Activated naive CD4-positive, alpha-beta T cell treated with anti-CD3 and anti-CD28 coated beads, Interleukin-2, amount 10 ng/mL, durations not matched to agents 7 days and 5 days (primary cell): Measurements from ENCODE around the gene SLC47A1.
A peak's percentile ranks its signal among the peaks of the same experiment; 100 is the strongest.

ENCODE experiments used
- CTCF ChIA-PET: fragments of 350-600 bp; sonication (Branson Sonifier 250); formaldehyde crosslinking; loops from one replicate; lab custom pipeline; 2021; ENCODE audit warnings: antibody characterized with exemption; lab: Charles Lee
- DNase-seq: peaks from one replicate; pipeline ENCODE4 v3.0.0-alpha.2; 2020
- H3K27ac Mint-ChIP-seq: one replicate; pipeline ENCODE4 v1.8.0; 2021; ENCODE audit warnings: mild to moderate bottlenecking, moderate library complexity, mixed read lengths
- H3K27me3 Mint-ChIP-seq: one replicate; pipeline ENCODE4 v1.8.0; 2021; ENCODE audit warnings: mild to moderate bottlenecking, mixed read lengths
- H3K36me3 Mint-ChIP-seq: one replicate; pipeline ENCODE4 v1.8.0; 2021; ENCODE audit warnings: mixed read lengths
- H3K4me1 Mint-ChIP-seq: one replicate; pipeline ENCODE4 v1.8.0; 2021; ENCODE audit warnings: mixed read lengths
- H3K4me3 Mint-ChIP-seq: one replicate; pipeline ENCODE4 v1.8.0; 2021; ENCODE audit warnings: mild to moderate bottlenecking, moderate library complexity, mixed read lengths
- H3K9me3 Mint-ChIP-seq: one replicate; pipeline ENCODE4 v1.8.0; 2021; ENCODE audit warnings: mixed read lengths

The SLC47A1 gene

DNA sequence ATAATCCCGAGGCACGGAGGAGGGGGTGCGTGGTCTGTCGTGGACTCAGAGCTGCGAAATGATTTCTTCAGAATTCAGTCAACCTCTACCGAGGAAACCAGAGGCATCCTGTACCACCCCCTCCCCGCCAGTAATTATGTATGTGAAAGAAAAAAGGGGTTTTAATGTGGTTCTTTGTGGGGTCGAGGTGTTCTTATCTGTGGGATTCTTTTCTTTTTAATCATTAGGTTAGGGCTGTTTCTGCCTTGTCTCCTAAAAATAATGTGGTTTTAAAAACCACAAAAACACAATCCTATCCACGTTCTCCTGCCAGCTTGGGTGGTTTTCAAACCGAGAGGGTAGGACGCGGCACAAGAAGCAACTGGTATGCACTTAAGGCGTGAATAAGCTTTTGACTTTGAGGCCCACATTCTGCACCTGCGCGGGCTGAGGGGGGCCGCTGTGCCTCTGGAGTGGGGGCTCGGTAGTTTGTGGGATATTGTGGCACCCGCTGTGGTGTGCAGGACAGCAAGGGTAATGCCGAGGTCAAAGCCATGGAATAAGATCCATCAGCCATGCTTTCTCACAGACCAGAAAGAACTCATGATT, 1.0 kb downstream of the SLC47A1 start:
- Mint-ChIP-seq H3K36me3 (no peaks in the 10 kb centered on the region), H3K9me3 (no peaks in the 10 kb centered on the region), H3K4me3 (peak overlapping the region; percentile 41), H3K27me3 (peaks cover 92% of the 10 kb centered on the region), H3K27ac (peak overlapping the region; percentile 19), H3K4me1 (peaks cover 15% of the 10 kb centered on the region)
- CTCF ChIA-PET = interaction anchor here (1.8 kb wide), 1 partner anchor 22 kb away, joined by 7 read pairs; no protein-coding TSS in a partner anchor
- DNase-seq = peak; percentile 23

GRCh38 chr17:19537111-19537510, 3.5 kb downstream of the SLC47A1 start:
- no peaks in the 10 kb centered on the region for H3K9me3 Mint-ChIP-seq
- H3K36me3 Mint-ChIP-seq = no peaks in the 10 kb centered on the region
- no peak overlapping the region for H3K4me3 Mint-ChIP-seq
- CTCF ChIA-PET = no interaction called here
- no peak for DNase-seq
- H3K27me3 Mint-ChIP-seq = peaks cover 92% of the 10 kb centered on the region
- H3K4me1 Mint-ChIP-seq = peaks cover 15% of the 10 kb centered on the region
- no peak overlapping the region for H3K27ac Mint-ChIP-seq

DNA sequence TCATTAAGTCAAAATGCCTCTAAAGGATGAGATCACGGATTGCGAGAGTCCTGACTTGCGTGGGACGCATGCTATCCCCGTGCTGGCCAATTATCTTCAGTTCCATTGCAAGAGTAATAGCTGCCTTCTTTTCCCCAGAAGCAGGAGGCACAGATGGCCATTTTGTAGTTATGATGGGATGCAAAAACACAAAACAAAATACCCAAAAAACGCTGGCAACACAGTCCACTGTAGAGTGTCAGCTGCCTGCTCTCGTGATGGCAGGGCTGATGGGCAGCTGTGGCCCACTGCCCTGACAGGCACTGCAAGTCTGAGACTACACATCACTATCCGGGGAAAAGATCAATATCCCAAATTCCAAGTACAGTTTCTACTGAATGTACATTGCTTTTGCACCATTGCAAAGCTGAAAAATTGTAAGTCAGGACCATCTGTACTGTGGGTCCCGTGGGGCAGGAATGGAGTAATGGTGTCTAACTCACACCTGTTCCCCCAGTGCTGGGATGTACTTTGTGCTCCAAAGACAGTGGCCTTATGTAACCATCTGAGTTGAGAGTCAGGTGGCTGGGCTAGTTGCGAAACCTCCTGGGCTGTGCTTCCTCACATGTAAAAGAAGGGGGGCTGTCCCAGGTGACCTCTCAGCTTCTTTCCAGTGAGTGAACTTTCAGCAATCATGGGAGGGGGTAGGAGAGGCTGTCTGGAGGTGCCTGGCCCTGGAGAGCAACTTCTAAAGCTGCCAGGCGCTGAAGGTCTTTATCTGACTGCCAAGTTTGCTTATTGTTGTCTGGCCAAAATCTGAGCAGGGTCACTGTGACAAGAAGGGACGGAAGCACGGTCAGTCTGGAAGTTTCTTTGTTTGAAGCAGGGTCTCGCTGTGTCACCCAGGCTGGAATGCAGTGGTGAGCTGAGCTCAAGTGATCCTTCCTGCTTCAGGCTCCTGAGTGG, 4.7 kb downstream of the SLC47A1 start:
- no peak for DNase-seq
- H3K27me3 Mint-ChIP-seq = peaks cover 82% of the 10 kb centered on the region
- H3K27ac Mint-ChIP-seq = no peak overlapping the region
- CTCF ChIA-PET = no interaction called here
- H3K9me3 Mint-ChIP-seq = no peaks in the 10 kb centered on the region
- peaks cover 7% of the 10 kb centered on the region for H3K4me1 Mint-ChIP-seq
- no peak overlapping the region for H3K4me3 Mint-ChIP-seq
- no peaks in the 10 kb centered on the region for H3K36me3 Mint-ChIP-seq

GRCh38 chr17:19539040-19539399, 5.4 kb downstream of the SLC47A1 start:
- no peak overlapping the region for H3K4me3 Mint-ChIP-seq
- peaks cover 7% of the 10 kb centered on the region for H3K4me1 Mint-ChIP-seq
- CTCF ChIA-PET = no interaction called here
- H3K27ac Mint-ChIP-seq = no peak overlapping the region
- peaks cover 76% of the 10 kb centered on the region for H3K27me3 Mint-ChIP-seq
- no peaks in the 10 kb centered on the region for H3K9me3 Mint-ChIP-seq
- no peak for DNase-seq
- H3K36me3 Mint-ChIP-seq = no peaks in the 10 kb centered on the region

DNA sequence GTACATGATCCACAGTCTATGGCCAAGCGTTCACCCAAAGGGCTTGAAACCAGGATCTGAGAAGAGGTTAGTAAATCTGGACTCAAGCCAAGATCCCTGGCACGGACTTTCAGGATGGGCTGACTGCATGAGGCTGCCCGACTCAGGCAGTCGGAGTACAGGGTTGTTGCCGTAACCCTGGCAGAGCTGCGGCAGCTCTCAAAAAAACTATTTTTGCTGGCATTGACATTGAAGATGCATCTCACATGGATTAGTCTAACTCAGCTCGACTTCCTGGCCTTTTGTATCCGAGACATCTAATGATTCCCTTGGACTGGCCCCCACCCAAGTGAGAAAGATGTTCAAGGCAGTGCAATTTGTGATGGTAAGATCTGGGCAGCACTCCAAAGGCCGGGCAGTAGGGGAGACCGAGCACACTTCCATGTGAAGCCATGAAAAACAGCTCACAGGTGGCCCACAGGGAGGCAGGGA, 6.2 kb downstream of the SLC47A1 start:
- Mint-ChIP-seq H3K36me3 (no peaks in the 10 kb centered on the region), H3K27me3 (peaks cover 73% of the 10 kb centered on the region), H3K4me3 (no peak overlapping the region), H3K27ac (no peak overlapping the region), H3K4me1 (peaks cover under 1% of the 10 kb centered on the region), H3K9me3 (no peaks in the 10 kb centered on the region)
- no peak for DNase-seq
- CTCF ChIA-PET = no interaction called here

DNA sequence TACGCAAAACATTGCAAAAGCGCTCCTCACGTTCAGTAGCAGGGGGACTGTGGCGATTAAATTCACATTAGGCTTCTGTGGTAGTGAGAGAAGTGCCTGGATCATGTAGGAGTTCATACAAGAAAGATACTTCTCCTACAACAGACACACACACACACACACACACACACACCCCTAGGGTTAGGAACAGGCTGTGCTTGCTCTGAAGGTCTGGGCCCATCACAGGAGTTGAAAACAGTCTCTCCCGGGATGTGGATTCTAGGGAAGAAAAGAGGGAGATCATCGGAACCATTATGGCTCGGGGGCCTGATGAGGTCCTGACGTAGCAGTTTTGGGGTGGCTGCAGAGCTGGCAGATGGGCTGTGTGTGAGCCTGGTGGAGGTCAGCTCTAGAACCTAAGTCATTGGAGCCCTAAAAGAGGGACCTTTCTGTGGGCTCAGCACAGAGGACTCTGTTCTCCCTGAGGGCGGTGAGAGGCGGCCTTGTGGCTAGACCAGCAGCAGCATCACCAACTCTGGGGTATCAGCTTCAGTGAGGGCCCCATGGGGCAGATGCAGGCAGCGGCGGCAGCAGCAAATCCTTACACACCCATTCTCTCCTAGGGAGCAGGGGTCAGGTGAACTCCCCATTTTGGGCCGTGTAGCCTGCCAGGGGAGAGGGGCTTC, 7.2 kb downstream of the SLC47A1 start:
- CTCF ChIA-PET = no interaction called here
- Mint-ChIP-seq H3K27me3 (peaks cover 69% of the 10 kb centered on the region), H3K27ac (no peak overlapping the region)

DNA sequence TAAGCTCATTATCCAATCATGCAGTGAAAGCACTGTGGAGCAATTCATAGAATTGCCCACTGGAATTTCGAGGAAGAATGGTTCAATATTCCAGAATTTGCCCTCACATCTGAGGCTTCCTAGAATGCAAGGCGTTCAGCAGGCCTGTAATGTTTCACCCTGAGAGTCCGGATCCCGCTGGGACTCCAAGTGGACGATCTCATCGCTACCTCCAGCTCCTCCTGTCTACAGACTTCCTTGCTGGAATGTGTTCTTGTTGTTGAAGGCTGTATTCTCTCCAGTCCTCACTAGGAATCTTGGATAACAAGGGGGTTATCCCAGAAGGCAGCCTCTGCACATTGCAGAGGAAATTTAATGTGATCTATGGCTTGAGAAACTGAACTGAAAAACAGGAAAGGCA, 7.8 kb downstream of the SLC47A1 start:
- H3K27me3 Mint-ChIP-seq = peaks cover 63% of the 10 kb centered on the region
- no peak for DNase-seq
- CTCF ChIA-PET = no interaction called here
- no peaks in the 10 kb centered on the region for H3K4me1 Mint-ChIP-seq
- H3K4me3 Mint-ChIP-seq = no peak overlapping the region
- no peaks in the 10 kb centered on the region for H3K36me3 Mint-ChIP-seq
- no peak overlapping the region for H3K27ac Mint-ChIP-seq
- H3K9me3 Mint-ChIP-seq = no peaks in the 10 kb centered on the region

More for the DNA sequence above, 7.2 kb downstream of the SLC47A1 start:
- no peaks in the 10 kb centered on the region for H3K4me1 Mint-ChIP-seq
- H3K4me3 Mint-ChIP-seq = no peak overlapping the region
- no peaks in the 10 kb centered on the region for H3K36me3 Mint-ChIP-seq
- DNase-seq = no peak
- no peaks in the 10 kb centered on the region for H3K9me3 Mint-ChIP-seq

DNA sequence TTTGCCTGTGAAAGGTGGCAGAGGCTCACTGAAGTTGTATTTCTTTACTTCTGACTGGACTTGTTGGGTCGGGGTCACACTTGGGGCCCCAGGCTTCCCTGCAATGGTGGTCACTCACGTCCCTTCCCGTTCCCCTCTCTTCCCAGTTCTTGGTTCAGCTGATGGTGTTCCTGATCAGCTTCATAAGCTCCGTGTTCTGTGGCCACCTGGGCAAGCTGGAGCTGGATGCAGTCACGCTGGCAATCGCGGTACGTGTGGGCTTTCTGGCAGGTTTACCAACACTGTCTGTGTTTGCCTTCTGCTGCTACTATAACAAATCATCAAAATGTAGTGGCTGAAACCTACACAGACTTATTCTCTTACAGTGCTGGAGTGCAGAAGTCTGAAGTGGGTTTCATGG, 8.6 kb downstream of the SLC47A1 start:
- H3K9me3 Mint-ChIP-seq = no peaks in the 10 kb centered on the region
- no peaks in the 10 kb centered on the region for H3K4me1 Mint-ChIP-seq
- H3K27me3 Mint-ChIP-seq = peaks cover 61% of the 10 kb centered on the region
- H3K4me3 Mint-ChIP-seq = no peak overlapping the region
- no peak overlapping the region for H3K27ac Mint-ChIP-seq
- CTCF ChIA-PET = no interaction called here
- no peak for DNase-seq
- H3K36me3 Mint-ChIP-seq = no peaks in the 10 kb centered on the region

- Mint-ChIP-seq H3K36me3 (no peaks in the 10 kb centered on the region), H3K4me1 (no peaks in the 10 kb centered on the region), H3K4me3 (no peak overlapping the region), H3K27ac (no peak overlapping the region), H3K9me3 (no peaks in the 10 kb centered on the region), H3K27me3 (peaks cover 46% of the 10 kb centered on the region)
- CTCF ChIA-PET = no interaction called here
- no peak for DNase-seq
Observed at GRCh38 chr17:19544366-19544765, 10.7 kb downstream of the SLC47A1 start.

DNA sequence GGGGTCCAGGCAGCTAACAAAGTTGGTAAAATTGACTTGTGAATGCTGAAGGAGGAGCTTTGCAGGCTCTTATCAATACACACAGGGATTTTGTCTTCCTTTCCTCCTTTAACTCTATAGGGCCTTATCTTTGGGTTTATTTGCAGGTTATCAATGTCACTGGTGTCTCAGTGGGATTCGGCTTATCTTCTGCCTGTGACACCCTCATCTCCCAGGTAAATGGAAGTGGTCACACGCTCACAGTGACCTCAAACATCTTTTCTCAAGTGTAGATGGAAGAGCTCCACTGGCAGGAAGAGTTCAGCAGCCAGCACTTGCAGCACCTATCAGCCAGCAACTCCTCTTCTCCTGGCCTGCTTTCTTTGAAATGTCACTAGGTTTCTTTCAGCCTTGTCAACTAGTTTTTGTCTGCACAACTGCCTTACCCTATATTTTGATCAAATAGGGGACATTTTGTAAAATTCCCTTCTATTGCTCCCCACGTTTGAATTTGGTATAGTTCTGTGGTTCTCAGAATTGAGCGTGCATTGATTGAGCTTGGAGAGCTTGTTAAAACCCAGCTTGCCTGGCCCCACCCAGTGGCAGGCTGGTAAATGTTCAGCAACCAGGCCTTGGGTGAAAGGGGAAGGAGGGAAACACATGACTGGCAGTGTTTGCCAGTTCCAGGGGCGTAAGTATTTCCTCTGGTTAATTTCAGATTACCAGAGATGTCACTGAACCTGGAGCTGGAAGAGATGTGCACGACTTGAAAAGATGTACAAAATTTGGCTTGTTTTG, 12.8 kb downstream of the SLC47A1 start:
- peak; percentile 25 for DNase-seq
- CTCF ChIA-PET = interaction anchor here (1.1 kb wide), 1 partner anchor 96 kb away, joined by 3 read pairs; no protein-coding TSS in a partner anchor
- Mint-ChIP-seq H3K36me3 (no peaks in the 10 kb centered on the region), H3K4me3 (no peak overlapping the region), H3K27ac (no peak overlapping the region), H3K27me3 (peaks cover 34% of the 10 kb centered on the region), H3K4me1 (no peaks in the 10 kb centered on the region), H3K9me3 (no peaks in the 10 kb centered on the region)

DNA sequence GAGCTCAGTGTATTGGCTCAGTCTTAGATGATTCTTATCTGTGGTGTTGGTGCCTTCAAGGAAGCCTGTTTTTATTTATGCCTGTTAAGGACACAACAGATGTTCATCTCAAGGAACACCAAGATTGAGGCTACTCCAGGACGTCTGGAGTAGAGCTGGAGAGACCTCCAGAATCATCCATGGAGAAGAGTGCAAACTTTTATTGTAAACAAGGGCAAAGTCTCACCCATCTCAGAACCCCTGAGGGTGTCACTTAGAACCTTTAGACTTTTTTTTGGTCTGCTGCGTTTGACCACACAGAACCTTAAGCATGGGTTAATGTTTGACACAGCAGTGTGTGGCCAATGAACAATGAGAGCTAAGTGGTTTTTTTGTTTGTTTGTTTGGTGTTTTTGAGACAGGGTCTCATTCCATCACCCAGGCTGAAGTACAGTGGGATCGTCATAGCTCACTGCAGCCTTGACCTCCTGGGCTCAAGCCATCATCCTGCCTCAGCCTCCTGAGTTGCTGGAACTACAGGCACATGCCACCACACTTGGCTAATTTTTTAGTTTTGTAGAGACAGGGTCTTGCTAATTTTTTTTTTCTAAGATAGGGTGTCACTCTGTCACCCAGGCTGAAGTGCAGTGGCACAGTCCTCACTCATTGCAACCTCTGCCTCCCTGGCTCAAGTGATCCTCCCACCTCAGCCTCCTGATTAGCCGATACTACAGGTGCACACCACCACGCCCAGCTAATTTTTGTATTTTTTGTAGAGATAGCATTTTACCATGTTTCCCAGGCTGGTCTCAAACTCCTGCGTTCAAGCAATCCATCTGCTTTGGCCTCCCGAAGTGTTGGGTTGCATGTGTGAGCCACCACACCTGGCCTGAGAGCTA, 16.3 kb downstream of the SLC47A1 start:
- H3K4me1 Mint-ChIP-seq = no peaks in the 10 kb centered on the region
- H3K9me3 Mint-ChIP-seq = no peaks in the 10 kb centered on the region
- no peaks in the 10 kb centered on the region for H3K36me3 Mint-ChIP-seq
- CTCF ChIA-PET = interaction anchor here (1.4 kb wide), 1 partner anchor 18 kb away, joined by 3 read pairs; no protein-coding TSS in a partner anchor
- peaks cover 34% of the 10 kb centered on the region for H3K27me3 Mint-ChIP-seq
- no peak for DNase-seq
- H3K27ac Mint-ChIP-seq = no peak overlapping the region
- no peak overlapping the region for H3K4me3 Mint-ChIP-seq

DNA sequence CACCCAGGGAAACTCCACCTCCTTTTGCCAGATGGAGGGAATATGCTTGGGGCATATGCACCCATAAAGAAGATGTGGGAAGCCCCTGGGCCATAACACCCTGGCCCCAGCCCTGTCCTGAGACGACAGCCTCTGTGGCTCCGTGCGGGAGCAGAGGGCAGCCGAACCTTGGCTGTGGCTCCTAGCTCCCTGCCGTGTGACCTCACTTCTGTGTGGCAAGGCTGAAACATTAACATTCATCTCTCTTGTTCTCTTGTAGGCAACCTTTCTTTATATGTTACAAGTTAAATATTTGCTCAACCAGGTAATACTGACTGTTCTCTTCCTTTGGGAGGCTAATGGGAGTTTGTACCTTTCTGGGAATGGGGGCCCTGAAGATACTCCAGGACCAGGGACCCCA, 17.5 kb downstream of the SLC47A1 start:
- H3K4me3 Mint-ChIP-seq = no peak overlapping the region
- H3K9me3 Mint-ChIP-seq = no peaks in the 10 kb centered on the region
- H3K27ac Mint-ChIP-seq = no peak overlapping the region
- no peaks in the 10 kb centered on the region for H3K36me3 Mint-ChIP-seq
- CTCF ChIA-PET = no interaction called here
- H3K27me3 Mint-ChIP-seq = peaks cover 39% of the 10 kb centered on the region
- no peak for DNase-seq
- H3K4me1 Mint-ChIP-seq = no peaks in the 10 kb centered on the region

DNA sequence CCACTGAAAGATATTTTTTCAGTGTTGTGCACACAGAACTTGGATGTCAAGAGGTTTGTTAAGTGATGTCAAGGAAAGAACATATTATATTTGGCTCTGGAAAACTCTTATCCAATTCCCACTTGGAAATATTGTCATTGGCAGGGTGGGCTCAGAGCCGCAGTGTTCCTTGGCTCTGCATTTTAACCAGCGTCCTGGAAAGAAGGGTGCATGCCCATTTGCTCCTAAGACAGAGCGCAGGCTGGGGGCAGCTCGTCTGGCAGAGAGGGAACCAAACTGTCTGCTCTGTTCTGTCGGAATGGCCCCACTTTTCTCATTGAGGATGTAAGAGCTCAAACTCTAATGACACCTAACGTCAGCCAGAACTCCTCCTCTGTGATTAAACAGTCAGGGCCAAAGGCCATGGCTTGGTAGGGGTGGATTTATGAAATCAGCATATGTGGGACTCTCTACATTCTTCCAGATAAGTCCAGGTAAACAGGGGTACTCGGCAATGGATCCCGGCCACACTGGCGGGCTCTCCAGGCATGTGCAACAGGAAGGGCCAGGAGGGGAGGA, 18.0 kb downstream of the SLC47A1 start:
- H3K27me3 Mint-ChIP-seq = peaks cover 42% of the 10 kb centered on the region
- no peaks in the 10 kb centered on the region for H3K4me1 Mint-ChIP-seq
- H3K4me3 Mint-ChIP-seq = no peak overlapping the region
- CTCF ChIA-PET = no interaction called here
- no peaks in the 10 kb centered on the region for H3K9me3 Mint-ChIP-seq
- no peak for DNase-seq
- H3K27ac Mint-ChIP-seq = no peak overlapping the region
- no peaks in the 10 kb centered on the region for H3K36me3 Mint-ChIP-seq
